ENCODE data around the gene MTHFD2.
"Not testable (repeated sequence)": the region's sequence is repeated elsewhere in the genome, so short reads cannot be mapped to it uniquely, and the experiment has no call there.

The MTHFD2 gene

DNA sequence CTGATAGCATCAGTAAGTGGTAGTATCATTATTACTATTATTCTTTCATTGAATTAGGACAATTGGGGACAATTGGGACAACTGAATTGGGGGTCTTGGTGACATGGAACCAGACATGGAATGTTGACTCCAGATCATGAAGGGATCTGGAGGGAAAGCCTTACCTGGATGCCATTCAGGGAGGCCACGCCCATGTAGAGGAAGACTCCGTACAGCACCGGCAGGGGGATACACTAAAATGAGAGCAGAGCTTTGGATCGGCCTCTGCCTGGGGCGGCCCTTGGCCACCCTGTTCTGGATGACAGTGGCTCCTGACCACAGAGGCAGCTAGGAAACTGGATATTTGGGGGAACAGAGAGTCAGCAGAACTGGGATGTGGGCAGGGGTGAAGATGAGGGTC lies 29.2 kb downstream of the MTHFD2 start:
- WGBS, result 77% methylated on average over 5 of the region's 5 CpGs
- Histone ChIP-seq H2BK15ac (ENCODE audit: low read depth, poor library complexity, severe bottlenecking) (no peak overlapping the region), H2AK5ac (ENCODE audit: low read length, severe bottlenecking) (no peak overlapping the region)

GRCh38 chr2:74228772-74229171 lies 30.4 kb downstream of the MTHFD2 start:
- H2AFZ ChIP-seq (ENCODE audit: low read depth, low read length), result no peak overlapping the region
- H3K4me1 ChIP-seq (ENCODE audit: control insufficient read depth, insufficient read depth, low read depth, low read length), result no peaks in the 10 kb centered on the region
- H3K4me3 ChIP-seq (ENCODE audit: insufficient read depth in 1 of 2, low read depth in 1 of 2, low read length in 2 of 2), result no peak overlapping the region
- H2AK5ac ChIP-seq (ENCODE audit: low read length, severe bottlenecking), result no peak overlapping the region
- no peak overlapping the region for H2BK15ac ChIP-seq (ENCODE audit: low read depth, poor library complexity, severe bottlenecking)
- no peak overlapping the region for H3K27ac ChIP-seq (ENCODE audit: low read length, poor library complexity, severe bottlenecking)
- H3K36me3 ChIP-seq (ENCODE audit: control insufficient read depth in 1 of 2, insufficient read depth in 2 of 2, low read depth in 1 of 2, low read length in 2 of 2), result no peaks in the 10 kb centered on the region
- H3K23ac ChIP-seq (ENCODE audit: low read length in 2 of 2), result no peak overlapping the region
- DNase-seq, result no peak
- no peak overlapping the region for H2BK12ac ChIP-seq (ENCODE audit: low read length in 2 of 2)
- no peak overlapping the region for H3K4ac ChIP-seq (ENCODE audit: low read depth in 1 of 2, low read length in 2 of 2)
- no peaks in the 10 kb centered on the region for H3K79me1 ChIP-seq (replicated peaks; ENCODE audit: low read length, poor library complexity, severe bottlenecking)
- whole genome bisulfite sequencing, result 81% methylated on average over 4 of the region's 4 CpGs
- no peak overlapping the region for H2BK120ac ChIP-seq (ENCODE audit: low read depth, low read length)
- H3K9ac ChIP-seq (ENCODE audit: low read length), result no peak overlapping the region
- no peak overlapping the region for H3K4me2 ChIP-seq (ENCODE audit: low read length, poor library complexity, severe bottlenecking)
- peaks cover 0 to 13% of the 10 kb centered on the region in 2 experiments for H3K27me3 ChIP-seq (ENCODE audit: control insufficient read depth in 1 of 2, insufficient read depth in 1 of 2, low read length in 2 of 2)
- H2BK5ac ChIP-seq (ENCODE audit: low read depth, low read length, poor library complexity, severe bottlenecking), result no peak overlapping the region
- H4K91ac ChIP-seq (ENCODE audit: low read length), result no peak overlapping the region
- H4K8ac ChIP-seq (ENCODE audit: low read length), result no peak overlapping the region
- no peaks in the 10 kb centered on the region for H3K9me3 ChIP-seq (ENCODE audit: control insufficient read depth, low read length)
- no peak overlapping the region for H3K18ac ChIP-seq (ENCODE audit: low read depth in 1 of 2, low read length in 2 of 2)
- no peak overlapping the region for H3K14ac ChIP-seq (ENCODE audit: low read length in 2 of 2)

More for the DNA sequence above, 29.2 kb downstream of the MTHFD2 start:
- H3K27ac ChIP-seq (ENCODE audit: low read length, poor library complexity, severe bottlenecking), result no peak overlapping the region
- H2BK120ac ChIP-seq (ENCODE audit: low read depth, low read length), result no peak overlapping the region
- H3K36me3 ChIP-seq (ENCODE audit: control insufficient read depth in 1 of 2, insufficient read depth in 2 of 2, low read depth in 1 of 2, low read length in 2 of 2), result no peaks in the 10 kb centered on the region
- no peak overlapping the region for H3K9ac ChIP-seq (ENCODE audit: low read length)
- no peak overlapping the region for H2BK12ac ChIP-seq (ENCODE audit: low read length in 2 of 2)
- no peak overlapping the region for H2BK5ac ChIP-seq (ENCODE audit: low read depth, low read length, poor library complexity, severe bottlenecking)
- no peak overlapping the region for H2AFZ ChIP-seq (ENCODE audit: low read depth, low read length)
- no peak for DNase-seq
- no peak overlapping the region for H4K91ac ChIP-seq (ENCODE audit: low read length)
- H3K9me3 ChIP-seq (ENCODE audit: control insufficient read depth, low read length), result no peaks in the 10 kb centered on the region
- no peak overlapping the region for H3K4me3 ChIP-seq (ENCODE audit: insufficient read depth in 1 of 2, low read depth in 1 of 2, low read length in 2 of 2)
- H3K14ac ChIP-seq (ENCODE audit: low read length in 2 of 2), result no peak overlapping the region
- H3K4ac ChIP-seq (ENCODE audit: low read depth in 1 of 2, low read length in 2 of 2), result no peak overlapping the region
- H4K8ac ChIP-seq (ENCODE audit: low read length), result no peak overlapping the region
- no peak overlapping the region for H3K4me2 ChIP-seq (ENCODE audit: low read length, poor library complexity, severe bottlenecking)
- no peaks in the 10 kb centered on the region for H3K4me1 ChIP-seq (ENCODE audit: control insufficient read depth, insufficient read depth, low read depth, low read length)
- no peak overlapping the region for H3K23ac ChIP-seq (ENCODE audit: low read length in 2 of 2)
- peaks cover 0 to 13% of the 10 kb centered on the region in 2 experiments for H3K27me3 ChIP-seq (ENCODE audit: control insufficient read depth in 1 of 2, insufficient read depth in 1 of 2, low read length in 2 of 2)
- H3K18ac ChIP-seq (ENCODE audit: low read depth in 1 of 2, low read length in 2 of 2), result no peak overlapping the region
- no peaks in the 10 kb centered on the region for H3K79me1 ChIP-seq (replicated peaks; ENCODE audit: low read length, poor library complexity, severe bottlenecking)

- not testable (repeated sequence) for H3K14ac ChIP-seq (ENCODE audit: low read length in 2 of 2); H3K4me1 ChIP-seq (ENCODE audit: control insufficient read depth, insufficient read depth, low read depth, low read length); H4K8ac ChIP-seq (ENCODE audit: low read length); H2AFZ ChIP-seq (ENCODE audit: low read depth, low read length); H3K23ac ChIP-seq (ENCODE audit: low read length in 2 of 2); H3K4me3 ChIP-seq (ENCODE audit: insufficient read depth in 1 of 2, low read depth in 1 of 2, low read length in 2 of 2); H2BK12ac ChIP-seq (ENCODE audit: low read length in 2 of 2); H3K27ac ChIP-seq (ENCODE audit: low read length, poor library complexity, severe bottlenecking); H3K9me3 ChIP-seq (ENCODE audit: control insufficient read depth, low read length); H3K4ac ChIP-seq (ENCODE audit: low read depth in 1 of 2, low read length in 2 of 2); H2BK120ac ChIP-seq (ENCODE audit: low read depth, low read length); H3K18ac ChIP-seq (ENCODE audit: low read depth in 1 of 2, low read length in 2 of 2); DNase-seq; H3K9ac ChIP-seq (ENCODE audit: low read length); H2BK5ac ChIP-seq (ENCODE audit: low read depth, low read length, poor library complexity, severe bottlenecking); H3K36me3 ChIP-seq (ENCODE audit: control insufficient read depth in 1 of 2, insufficient read depth in 2 of 2, low read depth in 1 of 2, low read length in 2 of 2); H4K91ac ChIP-seq (ENCODE audit: low read length); H3K79me1 ChIP-seq (replicated peaks; ENCODE audit: low read length, poor library complexity, severe bottlenecking); H3K4me2 ChIP-seq (ENCODE audit: low read length, poor library complexity, severe bottlenecking); H2AK5ac ChIP-seq (ENCODE audit: low read length, severe bottlenecking); H2BK15ac ChIP-seq (ENCODE audit: low read depth, poor library complexity, severe bottlenecking)
- peaks cover 0 to 17% of the 10 kb centered on the region in 2 experiments for H3K27me3 ChIP-seq (ENCODE audit: control insufficient read depth in 1 of 2, insufficient read depth in 1 of 2, low read length in 2 of 2)
- 80% methylated on average over 5 of the region's 5 CpGs for WGBS
Observed at GRCh38 chr2:74229865-74230264, 31.4 kb downstream of the MTHFD2 start.

- no peaks in the 10 kb centered on the region for H3K36me3 ChIP-seq (ENCODE audit: control insufficient read depth in 1 of 2, insufficient read depth in 2 of 2, low read depth in 1 of 2, low read length in 2 of 2)
- no peak overlapping the region for H3K23ac ChIP-seq (ENCODE audit: low read length in 2 of 2)
- no peak overlapping the region for H3K27ac ChIP-seq (ENCODE audit: low read length, poor library complexity, severe bottlenecking)
- no peak overlapping the region for H2BK15ac ChIP-seq (ENCODE audit: low read depth, poor library complexity, severe bottlenecking)
- H3K4me3 ChIP-seq (ENCODE audit: insufficient read depth in 1 of 2, low read depth in 1 of 2, low read length in 2 of 2), result no peak overlapping the region
- no peak overlapping the region for H3K4ac ChIP-seq (ENCODE audit: low read depth in 1 of 2, low read length in 2 of 2)
- H2AFZ ChIP-seq (ENCODE audit: low read depth, low read length), result no peak overlapping the region
- no peak overlapping the region for H2AK5ac ChIP-seq (ENCODE audit: low read length, severe bottlenecking)
- H4K8ac ChIP-seq (ENCODE audit: low read length), result no peak overlapping the region
- DNase-seq, result no peak
- H3K18ac ChIP-seq (ENCODE audit: low read depth in 1 of 2, low read length in 2 of 2), result no peak overlapping the region
- H3K27me3 ChIP-seq (ENCODE audit: control insufficient read depth in 1 of 2, insufficient read depth in 1 of 2, low read length in 2 of 2), result peaks cover 0 to 19% of the 10 kb centered on the region in 2 experiments
- H3K4me2 ChIP-seq (ENCODE audit: low read length, poor library complexity, severe bottlenecking), result no peak overlapping the region
- no peak overlapping the region for H2BK12ac ChIP-seq (ENCODE audit: low read length in 2 of 2)
- H2BK120ac ChIP-seq (ENCODE audit: low read depth, low read length), result no peak overlapping the region
- WGBS, result 94% methylated on average over 6 of the region's 6 CpGs
- H2BK5ac ChIP-seq (ENCODE audit: low read depth, low read length, poor library complexity, severe bottlenecking), result no peak overlapping the region
- H3K14ac ChIP-seq (ENCODE audit: low read length in 2 of 2), result no peak overlapping the region
- no peaks in the 10 kb centered on the region for H3K4me1 ChIP-seq (ENCODE audit: control insufficient read depth, insufficient read depth, low read depth, low read length)
- H3K9me3 ChIP-seq (ENCODE audit: control insufficient read depth, low read length), result no peaks in the 10 kb centered on the region
- H3K79me1 ChIP-seq (replicated peaks; ENCODE audit: low read length, poor library complexity, severe bottlenecking), result no peaks in the 10 kb centered on the region
- H3K9ac ChIP-seq (ENCODE audit: low read length), result no peak overlapping the region
- no peak overlapping the region for H4K91ac ChIP-seq (ENCODE audit: low read length)
Observed at GRCh38 chr2:74232426-74232825, 34.0 kb downstream of the MTHFD2 start.

Measured in mesenchymal stem cell (in vitro differentiated cells and primary cell).